Kidney (tissue), 14 donors: ENCODE data around the gene ASIC5. TPM values are rescaled to one million over a fixed set of nuclear protein-coding genes. Genes with fewer than 3 reads are reported as not detected.
"Not testable (repeated sequence)": the region's sequence is repeated elsewhere in the genome, so short reads cannot be mapped to it uniquely, and the experiment has no call there.

Experiments
- DNase-seq, 5 donors: peaks; one replicate each; pipeline ENCODE4 v3.0.0-alpha.2; 2013 to 2020
- FAIRE-seq: peaks from 2 replicates; lab custom pipeline; 2012; peaks lifted over from hg19 to GRCh38; lab: Jason Lieb, UNC
- H3K27ac ChIP-seq, 2 donors: one replicate each; pipeline ENCODE4 v1.7.0; 2013; ENCODE audit warnings: low read depth in 2 of 2, low read length in 2 of 2, inconsistent platforms in 1 of 2
- H3K27me3 ChIP-seq: one replicate; pipeline ENCODE4 v1.7.1; 2013; ENCODE audit warnings: low read length, inconsistent platforms; ENCODE audit not compliant: control insufficient read depth, insufficient read depth
- H3K36me3 ChIP-seq, 3 donors: one replicate each; pipeline versions ENCODE4 v1.7.0 to v1.7.1; 2013; ENCODE audit warnings: low read length in 3 of 3, control low read depth in 1 of 3, inconsistent platforms in 1 of 3; ENCODE audit not compliant: insufficient read depth in 3 of 3, control insufficient read depth in 2 of 3
- H3K4me1 ChIP-seq, 3 donors: one replicate each; pipeline versions ENCODE4 v1.7.0 to v1.7.1; 2013; ENCODE audit warnings: low read length in 3 of 3, inconsistent platforms in 1 of 3, low read depth in 1 of 3; ENCODE audit not compliant: control insufficient read depth in 2 of 3, insufficient read depth in 2 of 3
- H3K4me3 ChIP-seq, 3 donors: one replicate each; pipeline versions ENCODE4 v1.7.0 to v1.8.1; 2013; ENCODE audit warnings: low read length in 3 of 3, control low read depth in 1 of 3, inconsistent platforms in 1 of 3
- H3K9ac ChIP-seq, 3 donors: one replicate each; pipeline versions ENCODE4 v1.7.0 to v1.7.1; 2013; ENCODE audit warnings: low read length in 3 of 3, control low read depth in 1 of 3, inconsistent platforms in 1 of 3
- H3K9me3 ChIP-seq, 3 donors: one replicate each; pipeline versions ENCODE4 v1.7.0 to v1.7.1; 2013; ENCODE audit warnings: low read length in 3 of 3, control low read depth in 1 of 3, inconsistent platforms in 1 of 3; ENCODE audit not compliant: control insufficient read depth in 2 of 3, insufficient read depth in 1 of 3
- intact Hi-C: fragments of 100-400 bp; cut with DNase I; formaldehyde crosslinking; loops from one replicate; pipeline ENCODE4 v1.11.1; 2022
- polyA plus RNA-seq: library from polyadenylated mRNA; stranded (reverse); fragments of 350-450 nt; fragmentation: Illumina TruSeq; extraction: RNeasy Lipid Tissue Mini Kit (QIAGEN cat#74804); gene quantifications from one replicate; pipeline ENCODE4 v1.2.3, GENCODE V29; 2014; ENCODE audit warnings: low read depth, low replicate concordance; ENCODE audit not compliant: insufficient read depth
- total RNA-seq: library from RNA; stranded (reverse); fragmentation: NEBNext Ultra II Directional; extraction: Animal tissue kit (Norgen Biotek cat#: 25700); gene quantifications from one replicate; pipeline ENCODE4 v1.2.1, GENCODE V29; 2021
- TF ChIP-seq, protein P1 (sequence below): IDR thresholded peaks from 3 replicates; pipeline ENCODE4 v1.5.1; 2012; ENCODE audit warnings: mild to moderate bottlenecking, moderate library complexity, borderline replicate concordance; ENCODE audit not compliant: insufficient read depth; ENCODE audit errors: extremely low read depth
- donor health status: control.
- donor health status: control.
- donor health status: control.
- donor health status: control.
- donor health status: control.
- donor health status: DM: yes; HTN: yes; CAD: no.
- donor health status: Normal renal cell carcinoma (clear cell type).

ASIC5 gene
- total and polyA plus RNA-seq, 2 donors from 2014 or later: not detected

DNA sequence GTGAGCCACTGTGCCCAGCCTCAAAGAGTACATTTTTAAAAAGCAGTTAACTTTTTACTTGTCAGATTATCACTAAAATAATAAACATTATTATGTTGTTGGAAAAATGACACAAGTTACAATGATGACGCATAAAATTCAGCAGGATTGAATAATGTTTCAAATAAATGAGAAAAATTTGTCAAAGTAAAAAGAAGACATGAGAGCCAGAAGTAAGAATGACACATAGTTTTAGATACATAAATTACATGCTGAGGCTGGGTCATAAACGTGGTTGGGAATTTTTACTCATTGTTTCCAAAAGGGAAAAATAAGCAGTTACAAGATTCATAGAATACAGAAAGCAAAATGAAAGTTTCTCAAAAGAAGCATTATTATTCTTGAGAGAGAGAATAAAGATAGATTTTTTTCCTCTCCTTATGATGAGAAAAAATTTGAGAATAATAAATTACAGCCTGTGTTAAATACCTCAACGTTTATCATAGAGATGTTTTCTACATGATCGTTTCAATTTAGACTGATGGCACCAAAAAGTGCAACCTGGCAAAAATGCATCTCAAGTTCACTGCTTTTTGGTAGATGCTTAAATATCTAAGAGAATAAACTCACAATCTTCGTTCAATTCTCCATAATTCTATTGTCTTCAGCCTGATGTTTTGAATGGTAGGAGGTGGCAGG lies 66.8 kb downstream of the ASIC5 start:
- no peak overlapping the region for H3K9ac ChIP-seq
- no peaks in the 10 kb centered on the region for H3K27me3 ChIP-seq
- H3K27ac ChIP-seq: no peak overlapping the region
- no peaks in the 10 kb centered on the region for H3K9me3 ChIP-seq
- peaks cover 0 to 3% (median 3%) of the 10 kb centered on the region in 3 donors for H3K36me3 ChIP-seq
- TF ChIP-seq, protein P1, sequence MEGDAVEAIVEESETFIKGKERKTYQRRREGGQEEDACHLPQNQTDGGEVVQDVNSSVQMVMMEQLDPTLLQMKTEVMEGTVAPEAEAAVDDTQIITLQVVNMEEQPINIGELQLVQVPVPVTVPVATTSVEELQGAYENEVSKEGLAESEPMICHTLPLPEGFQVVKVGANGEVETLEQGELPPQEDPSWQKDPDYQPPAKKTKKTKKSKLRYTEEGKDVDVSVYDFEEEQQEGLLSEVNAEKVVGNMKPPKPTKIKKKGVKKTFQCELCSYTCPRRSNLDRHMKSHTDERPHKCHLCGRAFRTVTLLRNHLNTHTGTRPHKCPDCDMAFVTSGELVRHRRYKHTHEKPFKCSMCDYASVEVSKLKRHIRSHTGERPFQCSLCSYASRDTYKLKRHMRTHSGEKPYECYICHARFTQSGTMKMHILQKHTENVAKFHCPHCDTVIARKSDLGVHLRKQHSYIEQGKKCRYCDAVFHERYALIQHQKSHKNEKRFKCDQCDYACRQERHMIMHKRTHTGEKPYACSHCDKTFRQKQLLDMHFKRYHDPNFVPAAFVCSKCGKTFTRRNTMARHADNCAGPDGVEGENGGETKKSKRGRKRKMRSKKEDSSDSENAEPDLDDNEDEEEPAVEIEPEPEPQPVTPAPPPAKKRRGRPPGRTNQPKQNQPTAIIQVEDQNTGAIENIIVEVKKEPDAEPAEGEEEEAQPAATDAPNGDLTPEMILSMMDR: no peak
- intact Hi-C loops: no loop called here
- no peaks in the 10 kb centered on the region for H3K4me1 ChIP-seq
- DNase-seq (no peak), FAIRE-seq (peak; percentile 32)
- no peak overlapping the region for H3K4me3 ChIP-seq

DNA sequence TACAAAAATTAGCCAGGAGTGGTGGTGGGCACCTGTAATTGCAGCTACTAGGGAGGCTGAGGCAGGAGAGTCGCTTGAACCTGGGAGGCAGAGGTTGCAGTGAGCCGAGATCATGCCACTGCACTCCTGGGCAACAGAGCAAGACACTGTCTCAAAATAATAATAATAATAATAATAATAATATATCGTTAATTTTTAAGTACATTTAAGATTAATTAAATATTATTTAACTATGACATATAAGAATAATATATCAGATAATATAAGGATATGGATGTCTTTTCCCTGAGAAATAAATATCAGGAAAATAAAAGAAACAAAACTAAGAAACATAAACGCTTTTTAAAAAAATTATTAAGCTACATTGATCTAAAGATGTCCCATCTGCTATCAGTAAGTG lies 68.5 kb downstream of the ASIC5 start:
- H3K36me3 ChIP-seq, DNase-seq, H3K27me3 ChIP-seq, H3K9me3 ChIP-seq, H3K9ac ChIP-seq, intact Hi-C loops, H3K4me1 ChIP-seq, H3K4me3 ChIP-seq, H3K27ac ChIP-seq: not testable (repeated sequence)
- FAIRE-seq: peak; percentile 41

DNA sequence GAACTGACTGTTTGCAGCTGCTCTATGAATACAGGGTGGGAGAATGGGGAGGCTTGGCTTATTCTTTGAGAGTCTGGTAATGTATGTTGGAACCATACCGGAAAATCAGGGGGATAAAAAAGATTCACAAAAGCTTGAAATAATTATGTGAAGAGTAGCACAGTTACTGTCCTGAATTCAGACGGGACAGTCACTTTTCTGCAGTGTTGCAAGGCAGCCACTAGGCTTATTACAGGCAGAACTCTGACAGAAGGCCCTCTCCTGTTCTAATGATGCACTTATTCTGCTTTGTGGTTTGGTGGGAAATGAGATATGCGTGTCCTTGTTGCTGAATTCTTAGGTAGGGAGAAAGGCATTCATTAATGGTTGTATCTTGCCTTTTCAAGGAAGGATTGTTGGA lies 70.1 kb downstream of the ASIC5 start:
- intact Hi-C loops: no loop called here
- Histone ChIP-seq H3K9me3 (no peaks in the 10 kb centered on the region), H3K27ac (no peak overlapping the region), H3K4me1 (no peaks in the 10 kb centered on the region), H3K36me3 (no peaks in the 10 kb centered on the region), H3K4me3 (no peak overlapping the region), H3K27me3 (no peaks in the 10 kb centered on the region), H3K9ac (no peak overlapping the region)
- TF ChIP-seq, protein P1: peak; percentile 19
- DNase-seq: no peak
- FAIRE-seq: no peak

DNA sequence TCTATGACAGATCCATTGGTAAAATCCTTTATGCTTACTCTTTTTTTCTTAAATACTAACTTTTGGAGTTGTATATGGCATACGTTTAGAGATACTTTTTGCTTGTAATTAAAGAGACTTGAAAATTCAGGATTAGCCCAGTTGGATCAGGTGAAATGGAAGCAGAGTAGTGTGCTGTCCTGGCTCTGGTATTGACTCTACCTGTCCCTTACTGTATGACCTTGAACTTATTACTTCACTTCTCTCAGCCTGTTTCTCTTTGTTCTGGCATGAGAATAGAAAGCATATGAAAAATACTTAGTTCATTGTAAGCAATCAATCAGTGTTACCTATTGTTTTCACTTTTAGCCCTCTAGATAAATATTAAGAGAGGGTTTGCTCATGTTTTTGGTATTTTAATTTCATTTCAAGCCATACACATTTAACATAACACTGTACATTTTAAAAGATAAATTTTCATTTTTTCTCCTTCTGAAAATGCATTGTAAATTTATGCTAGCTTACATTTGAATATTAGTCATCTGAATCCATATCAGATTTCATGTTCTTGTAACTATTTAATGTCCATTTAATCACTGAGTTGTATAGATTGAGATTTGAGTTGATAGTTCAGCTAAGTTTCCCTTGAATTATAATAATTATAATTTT lies 71.4 kb downstream of the ASIC5 start:
- intact Hi-C loops: no loop called here
- H3K27me3 ChIP-seq: no peaks in the 10 kb centered on the region
- no peak overlapping the region for H3K9ac ChIP-seq
- TF ChIP-seq, protein P1: no peak
- no peak overlapping the region for H3K27ac ChIP-seq
- no peaks in the 10 kb centered on the region for H3K36me3 ChIP-seq
- H3K4me3 ChIP-seq: no peak overlapping the region
- FAIRE-seq: no peak
- no peaks in the 10 kb centered on the region for H3K9me3 ChIP-seq
- no peaks in the 10 kb centered on the region for H3K4me1 ChIP-seq
- no peak for DNase-seq
